Neural cell (in vitro differentiated cells): ENCODE measurements around the gene IGSF9B.

Source experiments
- CTCF ChIP-seq: fragments of 450-650 bp; IDR thresholded peaks from 2 replicates; pipeline ENCODE4 v1.5.1; 2014; ENCODE audit warnings: antibody characterized with exemption, mild to moderate bottlenecking, moderate library complexity; ENCODE audit not compliant: poor library complexity, severe bottlenecking
- EP300 ChIP-seq: fragments of 450-650 bp; conservative IDR thresholded peaks from 2 replicates; pipeline ENCODE4 v1.6.1; 2014; ENCODE audit warnings: antibody characterized with exemption, mild to moderate bottlenecking, moderate library complexity; ENCODE audit not compliant: poor library complexity, severe bottlenecking
- MXI1 ChIP-seq: fragments of 450-650 bp; conservative IDR thresholded peaks from 2 replicates; pipeline ENCODE4 v1.6.1; 2014; ENCODE audit warnings: antibody characterized with exemption, mild to moderate bottlenecking; ENCODE audit not compliant: poor library complexity, severe bottlenecking
- POLR2AphosphoS5 ChIP-seq: IDR thresholded peaks from 2 replicates; pipeline ENCODE4 v1.6.1; 2012
- RAD21 ChIP-seq: fragments of 450-650 bp; conservative IDR thresholded peaks from 2 replicates; pipeline ENCODE4 v1.6.1; 2014; ENCODE audit warnings: antibody characterized with exemption, mild to moderate bottlenecking, moderate library complexity
- REST ChIP-seq: IDR thresholded peaks from 2 replicates; pipeline ENCODE4 v1.6.1; 2012; ENCODE audit warnings: borderline replicate concordance
- SMC3 ChIP-seq: fragments of 450-650 bp; conservative IDR thresholded peaks from 2 replicates; pipeline ENCODE4 v1.6.1; 2014; ENCODE audit warnings: antibody characterized with exemption, mild to moderate bottlenecking, moderate library complexity; ENCODE audit not compliant: poor library complexity

GRCh38 chr11:133896642-133897330, 60.0 kb downstream of the IGSF9B start:
- no peak for TF ChIP-seq CTCF
- no peak for TF ChIP-seq SMC3
- no peak for TF ChIP-seq POLR2AphosphoS5
- TF ChIP-seq MXI1: no peak
- no peak for TF ChIP-seq REST
- TF ChIP-seq RAD21: no peak
- no peak for TF ChIP-seq EP300
